Nephron (organoid): Measurements from ENCODE around the gene SLC6A2.

ENCODE experiments used
- H3K27ac Mint-ChIP-seq, 3 experiments: 2 replicates each; pipeline ENCODE4 v1.8.0; 2020; ENCODE audit warnings: mixed read lengths in 3 of 3, mild to moderate bottlenecking in 2 of 3, moderate library complexity in 1 of 3
- H3K27me3 Mint-ChIP-seq: 2 replicates; pipeline ENCODE4 v1.8.0; 2021; ENCODE audit warnings: low read depth, mild to moderate bottlenecking, moderate library complexity, mixed read lengths
- H3K36me3 Mint-ChIP-seq: 2 replicates; pipeline ENCODE4 v1.8.0; 2020; ENCODE audit warnings: low read depth, mixed read lengths
- H3K4me1 Mint-ChIP-seq: 2 replicates; pipeline ENCODE4 v1.8.0; 2020; ENCODE audit warnings: mixed read lengths
- H3K4me3 Mint-ChIP-seq, 3 experiments: 2 replicates each; pipeline ENCODE4 v1.8.0; 2020; ENCODE audit warnings: mild to moderate bottlenecking in 3 of 3, mixed read lengths in 3 of 3, moderate library complexity in 2 of 3
- H3K9me3 Mint-ChIP-seq: 2 replicates; pipeline ENCODE4 v1.8.0; 2020; ENCODE audit warnings: mixed read lengths
- TF ChIP-seq, protein P1 (sequence below), 3 experiments: fragments of 200-600 bp; sonication (generic); IDR thresholded peaks; one replicate each; pipeline ENCODE4 v1.5.0; 2021; ENCODE audit warnings: antibody characterized with exemption in 3 of 3; ENCODE audit not compliant: unreplicated experiment in 3 of 3

Gene SLC6A2

DNA sequence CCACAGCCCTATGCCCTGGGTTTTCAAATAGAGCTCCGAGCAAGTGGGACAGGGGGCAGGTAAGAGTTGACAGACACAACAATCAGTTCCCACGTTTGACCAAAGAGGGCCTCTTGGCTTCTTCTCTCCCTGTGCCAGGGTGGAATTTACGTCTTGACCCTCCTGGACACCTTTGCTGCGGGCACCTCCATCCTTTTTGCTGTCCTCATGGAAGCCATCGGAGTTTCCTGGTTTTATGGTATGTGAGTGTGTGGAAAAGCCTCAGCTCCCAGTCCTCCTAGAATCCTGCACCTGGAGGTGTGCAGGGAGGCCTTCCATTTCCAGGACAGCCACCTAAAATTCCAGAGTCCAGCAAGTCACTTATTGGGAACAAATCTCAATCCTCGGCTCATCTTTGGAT, 42.5 kb downstream of the SLC6A2 start:
- no peaks in the 10 kb centered on the region for H3K4me1 Mint-ChIP-seq
- no peak overlapping the region for H3K4me3 Mint-ChIP-seq
- peaks cover 33% of the 10 kb centered on the region for H3K27me3 Mint-ChIP-seq
- H3K36me3 Mint-ChIP-seq: no peaks in the 10 kb centered on the region
- TF ChIP-seq, protein P1, sequence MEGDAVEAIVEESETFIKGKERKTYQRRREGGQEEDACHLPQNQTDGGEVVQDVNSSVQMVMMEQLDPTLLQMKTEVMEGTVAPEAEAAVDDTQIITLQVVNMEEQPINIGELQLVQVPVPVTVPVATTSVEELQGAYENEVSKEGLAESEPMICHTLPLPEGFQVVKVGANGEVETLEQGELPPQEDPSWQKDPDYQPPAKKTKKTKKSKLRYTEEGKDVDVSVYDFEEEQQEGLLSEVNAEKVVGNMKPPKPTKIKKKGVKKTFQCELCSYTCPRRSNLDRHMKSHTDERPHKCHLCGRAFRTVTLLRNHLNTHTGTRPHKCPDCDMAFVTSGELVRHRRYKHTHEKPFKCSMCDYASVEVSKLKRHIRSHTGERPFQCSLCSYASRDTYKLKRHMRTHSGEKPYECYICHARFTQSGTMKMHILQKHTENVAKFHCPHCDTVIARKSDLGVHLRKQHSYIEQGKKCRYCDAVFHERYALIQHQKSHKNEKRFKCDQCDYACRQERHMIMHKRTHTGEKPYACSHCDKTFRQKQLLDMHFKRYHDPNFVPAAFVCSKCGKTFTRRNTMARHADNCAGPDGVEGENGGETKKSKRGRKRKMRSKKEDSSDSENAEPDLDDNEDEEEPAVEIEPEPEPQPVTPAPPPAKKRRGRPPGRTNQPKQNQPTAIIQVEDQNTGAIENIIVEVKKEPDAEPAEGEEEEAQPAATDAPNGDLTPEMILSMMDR (IDR thresholded peaks at IDR 0.05; ENCODE audit: unreplicated experiment in 3 of 3): no peak
- H3K27ac Mint-ChIP-seq: no peak overlapping the region
- H3K9me3 Mint-ChIP-seq: no peaks in the 10 kb centered on the region

DNA sequence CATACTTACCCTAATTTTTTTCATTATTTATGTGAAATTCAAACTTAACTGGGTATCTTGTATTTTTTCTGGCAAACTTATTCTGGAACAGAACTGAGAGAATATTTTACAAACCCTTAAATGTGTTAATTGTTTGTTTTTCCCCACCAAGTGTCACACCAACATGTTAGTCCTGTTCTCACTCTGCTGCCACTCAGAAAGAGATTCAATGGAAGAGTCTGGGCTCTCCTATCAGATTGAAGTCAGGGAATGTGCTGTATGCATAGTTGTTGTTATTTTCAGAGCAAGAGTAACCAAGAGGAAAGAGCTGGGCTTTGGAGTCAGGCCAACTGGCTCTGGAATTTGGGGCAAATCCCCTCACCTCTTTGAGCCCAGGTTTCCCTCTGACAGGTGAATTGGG, 43.2 kb downstream of the SLC6A2 start:
- no peaks in the 10 kb centered on the region for H3K4me1 Mint-ChIP-seq
- peaks cover 39% of the 10 kb centered on the region for H3K27me3 Mint-ChIP-seq
- H3K4me3 Mint-ChIP-seq: no peak overlapping the region
- TF ChIP-seq, protein P1 (IDR thresholded peaks at IDR 0.05; ENCODE audit: unreplicated experiment in 3 of 3): no peak
- H3K9me3 Mint-ChIP-seq: no peaks in the 10 kb centered on the region
- H3K36me3 Mint-ChIP-seq: no peaks in the 10 kb centered on the region
- no peak overlapping the region for H3K27ac Mint-ChIP-seq

DNA sequence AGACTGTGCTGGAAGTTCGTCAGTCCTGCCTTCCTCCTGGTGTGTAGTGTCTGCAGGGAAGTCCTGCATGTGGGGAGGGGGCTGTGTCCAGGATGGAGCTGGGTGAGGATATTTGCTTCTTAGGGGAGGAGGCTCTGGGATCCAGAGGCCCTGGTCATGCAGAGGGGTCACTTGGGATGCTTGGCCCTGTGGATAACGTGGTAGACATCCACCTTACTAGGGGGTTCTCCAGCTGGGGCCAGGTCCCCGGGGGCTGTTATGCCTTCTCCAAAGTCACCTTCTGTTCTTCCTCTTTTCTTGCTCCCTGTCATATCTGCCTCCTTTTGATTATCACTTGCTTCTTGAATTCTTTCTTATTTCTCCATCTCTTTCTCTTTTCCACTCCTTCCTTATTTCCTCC, 43.8 kb downstream of the SLC6A2 start:
- Mint-ChIP-seq H3K27ac (no peak overlapping the region), H3K4me3 (no peak overlapping the region), H3K4me1 (no peaks in the 10 kb centered on the region), H3K27me3 (peaks cover 45% of the 10 kb centered on the region), H3K36me3 (no peaks in the 10 kb centered on the region), H3K9me3 (no peaks in the 10 kb centered on the region)
- TF ChIP-seq, protein P1 (IDR thresholded peaks at IDR 0.05; ENCODE audit: unreplicated experiment in 3 of 3): no peak

DNA sequence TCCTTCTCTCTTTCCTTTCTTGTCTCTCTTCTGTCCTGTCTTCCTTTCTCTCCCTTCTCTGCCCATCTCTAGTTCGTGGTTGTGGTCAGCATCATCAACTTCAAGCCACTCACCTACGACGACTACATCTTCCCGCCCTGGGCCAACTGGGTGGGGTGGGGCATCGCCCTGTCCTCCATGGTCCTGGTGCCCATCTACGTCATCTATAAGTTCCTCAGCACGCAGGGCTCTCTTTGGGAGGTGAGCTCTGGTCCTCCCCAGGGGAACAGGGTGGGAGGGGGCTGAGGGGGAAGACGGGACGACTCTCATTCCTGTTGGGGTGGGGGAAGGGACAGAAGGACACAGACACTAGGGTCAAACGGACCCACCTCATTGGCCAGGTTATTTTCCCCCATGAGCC, 44.3 kb downstream of the SLC6A2 start:
- Mint-ChIP-seq H3K9me3 (no peaks in the 10 kb centered on the region), H3K27ac (no peak overlapping the region), H3K4me1 (no peaks in the 10 kb centered on the region), H3K27me3 (peaks cover 49% of the 10 kb centered on the region), H3K36me3 (no peaks in the 10 kb centered on the region), H3K4me3 (no peak overlapping the region)
- TF ChIP-seq, protein P1 (IDR thresholded peaks at IDR 0.05; ENCODE audit: unreplicated experiment in 3 of 3): no peak

DNA sequence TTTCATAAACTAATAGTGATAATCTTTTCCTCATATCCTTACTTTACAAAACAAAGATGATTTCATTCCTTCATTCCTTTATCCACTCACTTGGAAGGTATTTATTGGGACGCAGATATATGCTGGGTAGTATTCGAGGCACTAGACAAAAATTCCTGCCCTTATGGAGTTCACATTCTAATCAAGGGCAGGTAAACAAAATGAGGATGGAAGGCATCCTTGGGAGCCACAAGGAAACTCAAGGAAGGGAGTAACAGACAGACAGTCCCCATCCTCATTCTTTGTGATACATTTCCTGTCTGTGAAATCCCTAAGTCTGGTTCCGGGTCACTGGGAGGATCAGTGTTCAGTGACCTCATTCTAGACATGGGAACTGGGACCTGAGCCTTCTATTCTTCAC, 45.2 kb downstream of the SLC6A2 start:
- no peaks in the 10 kb centered on the region for H3K4me1 Mint-ChIP-seq
- H3K4me3 Mint-ChIP-seq: no peak overlapping the region
- TF ChIP-seq, protein P1 (IDR thresholded peaks at IDR 0.05; ENCODE audit: unreplicated experiment in 3 of 3): no peak
- peaks cover 49% of the 10 kb centered on the region for H3K27me3 Mint-ChIP-seq
- H3K36me3 Mint-ChIP-seq: no peaks in the 10 kb centered on the region
- H3K9me3 Mint-ChIP-seq: no peaks in the 10 kb centered on the region
- H3K27ac Mint-ChIP-seq: no peak overlapping the region

DNA sequence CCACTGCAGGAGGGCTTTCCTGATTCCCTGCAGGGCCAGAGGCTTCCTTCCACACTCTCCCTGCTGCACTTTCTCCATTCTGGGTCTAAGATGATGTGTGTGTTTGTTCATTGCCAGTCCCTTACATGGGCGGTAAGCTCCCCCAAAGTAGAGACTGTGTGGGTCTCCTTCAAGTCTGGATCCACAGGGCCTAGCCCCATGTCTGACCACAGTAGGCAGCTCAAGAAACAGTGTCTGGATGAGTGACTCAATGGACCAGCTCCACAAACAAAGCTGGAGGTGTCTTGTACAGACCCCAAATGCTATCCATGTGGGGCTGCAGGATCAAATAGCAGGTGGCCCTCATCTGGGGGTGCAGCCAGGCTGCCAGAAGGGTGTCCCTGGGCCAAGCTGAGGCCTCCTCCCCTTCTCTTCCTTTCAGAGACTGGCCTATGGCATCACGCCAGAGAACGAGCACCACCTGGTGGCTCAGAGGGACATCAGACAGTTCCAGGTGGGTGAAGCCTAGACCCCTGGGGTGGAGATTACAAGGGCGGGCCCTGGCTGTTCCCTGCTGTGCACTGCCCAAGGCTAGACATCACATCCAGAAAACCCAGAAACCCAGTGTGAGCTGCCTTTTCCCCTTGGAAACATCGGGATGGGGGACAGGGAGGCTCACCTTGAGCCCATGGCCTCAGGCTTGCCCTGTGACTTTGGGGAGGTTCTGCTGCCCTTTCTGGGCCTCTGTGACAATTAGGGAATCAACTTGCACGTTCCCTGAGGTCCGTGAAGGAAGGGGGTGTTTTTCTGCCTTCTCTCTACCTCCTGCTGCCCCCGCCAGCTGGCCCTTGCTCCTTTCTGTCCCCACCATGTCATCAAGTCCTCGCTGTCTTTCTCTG, 45.9 kb downstream of the SLC6A2 start:
- Mint-ChIP-seq H3K9me3 (no peaks in the 10 kb centered on the region), H3K36me3 (no peaks in the 10 kb centered on the region), H3K4me3 (no peak overlapping the region), H3K27ac (no peak overlapping the region), H3K4me1 (no peaks in the 10 kb centered on the region), H3K27me3 (peaks cover 54% of the 10 kb centered on the region)
- TF ChIP-seq, protein P1 (IDR thresholded peaks at IDR 0.05; ENCODE audit: unreplicated experiment in 3 of 3): peak; percentile 43 to 59 (median 58)
